NCI-H1092 treated with DMSO at 0.1 percent for 48 hours (cell line): Measurements from ENCODE around the gene ZNF322.
"Not testable (repeated sequence)": the region's sequence is repeated elsewhere in the genome, so short reads cannot be mapped to it uniquely, and the experiment has no call there.

Experiments
- DNase-seq: peaks from one replicate; lab custom pipeline; 2025; lab: John Stamatoyannopoulos, UW

Gene ZNF322

GRCh38 chr6:26659042-26659999 is at the start of gene ZNF322:
Gene ZNF322, minus strand, starts transcription at chr6:26659746. Its CDS starts 21,193 bp downstream, at chr6:26638553.
- peak; percentile 85 for DNase-seq

GRCh38 chr6:26705780-26706179 is 46.2 kb upstream of the ZNF322 start:
- not testable (repeated sequence) for DNase-seq

DNA sequence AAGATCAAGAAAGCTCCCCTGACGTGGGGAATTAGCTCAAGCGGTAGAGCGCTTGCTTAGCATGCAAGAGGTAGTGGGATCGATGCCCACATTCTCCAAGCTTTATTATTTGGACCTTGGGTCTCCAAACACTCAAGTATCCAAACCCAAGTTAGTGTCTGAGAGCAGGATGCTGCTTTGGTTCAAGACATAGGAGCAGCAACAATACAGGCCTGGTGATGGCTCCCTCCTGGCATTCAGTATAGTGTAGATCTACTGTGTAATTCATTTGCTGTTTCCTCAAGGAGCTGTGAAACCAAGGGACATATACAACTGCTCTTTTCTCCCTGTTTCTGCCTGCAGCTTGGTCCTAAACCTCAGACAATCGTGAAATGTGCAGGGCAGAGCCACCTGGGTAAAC is 45.8 kb upstream of the ZNF322 start:
- not testable (repeated sequence) for DNase-seq

- not testable (repeated sequence) for DNase-seq
Measured at GRCh38 chr6:26701023-26701747, 41.6 kb upstream of the ZNF322 start.

GRCh38 chr6:26697496-26697895 is 38.0 kb upstream of the ZNF322 start:
- not testable (repeated sequence) for DNase-seq

DNA sequence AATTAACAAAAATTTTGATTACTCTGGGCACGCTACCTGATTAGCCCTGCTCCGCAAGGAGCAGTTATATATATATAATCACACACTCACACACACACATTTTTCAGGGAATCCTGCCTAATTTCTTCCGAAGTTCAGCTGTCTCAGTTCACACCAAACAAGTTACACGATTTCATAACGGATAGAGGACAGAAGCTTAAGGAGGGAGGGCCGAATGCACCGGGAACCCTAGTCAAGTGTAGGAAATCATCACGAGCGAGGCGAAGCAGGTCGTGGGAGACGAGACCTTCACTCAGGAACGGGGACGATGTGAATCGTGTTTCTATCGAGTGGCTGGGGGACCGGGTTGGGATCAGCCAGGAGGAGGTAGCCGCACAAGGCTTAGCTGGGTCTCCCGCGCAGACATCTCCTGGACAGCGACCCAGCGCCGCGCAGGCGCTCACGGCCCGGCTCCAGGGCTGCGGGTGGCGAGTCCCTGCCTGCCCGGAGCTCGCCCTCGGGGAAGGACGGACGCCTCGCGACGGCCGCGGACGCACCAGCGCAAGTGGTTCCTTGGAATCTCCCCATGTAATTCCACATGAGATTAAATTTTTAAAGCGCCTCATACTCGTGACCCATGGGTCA is 29.9 kb upstream of the ZNF322 start:
- DNase-seq: not testable (repeated sequence)

DNA sequence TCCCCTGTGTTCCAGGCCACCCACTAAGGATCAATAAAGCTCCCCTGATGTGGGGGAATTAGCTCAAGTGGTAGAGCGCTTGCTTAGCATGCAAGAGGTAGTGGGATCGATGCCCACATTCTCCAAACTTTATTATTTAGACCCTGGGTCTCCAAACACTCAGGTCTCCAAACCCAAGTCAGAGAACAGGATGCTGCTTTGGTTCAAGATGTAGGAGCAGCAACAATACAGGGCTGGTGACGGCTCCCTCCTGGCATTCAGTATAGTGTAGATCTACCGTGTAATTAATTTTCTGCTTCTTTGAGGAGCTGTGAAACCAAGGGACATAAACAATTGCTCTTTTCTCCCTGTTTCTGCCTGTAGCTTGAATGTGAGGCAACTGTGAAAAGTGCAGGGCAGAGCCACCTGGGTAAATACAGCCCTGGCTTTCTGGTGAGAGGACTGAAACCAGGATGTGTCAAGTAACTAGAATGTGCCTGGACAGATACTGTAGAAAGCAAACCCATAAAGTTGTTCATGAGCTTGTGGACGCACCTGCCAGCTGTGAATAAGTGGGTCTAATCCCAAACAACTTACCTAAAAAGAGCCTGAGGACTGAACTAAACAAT is 23.0 kb upstream of the ZNF322 start:
- not testable (repeated sequence) for DNase-seq

DNA sequence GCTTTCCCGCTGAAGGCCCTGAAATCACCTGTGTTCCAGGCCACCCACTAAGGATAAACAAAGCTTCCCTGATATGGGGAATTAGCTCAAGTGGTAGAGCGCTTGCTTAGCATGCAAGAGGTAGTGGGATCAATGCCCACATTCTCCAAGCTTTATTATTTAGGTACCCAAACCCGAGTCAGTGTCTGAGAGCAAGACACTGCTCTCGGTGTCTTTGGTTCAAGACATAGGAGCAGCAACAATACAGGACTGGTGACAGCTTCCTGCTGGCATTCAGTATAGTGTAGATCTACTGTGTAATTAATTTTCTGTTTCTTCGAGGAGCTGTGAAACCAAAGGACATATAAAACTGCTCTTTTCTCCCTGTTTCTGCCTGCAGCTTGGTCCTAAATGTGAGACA is 13.7 kb upstream of the ZNF322 start:
- not testable (repeated sequence) for DNase-seq

DNA sequence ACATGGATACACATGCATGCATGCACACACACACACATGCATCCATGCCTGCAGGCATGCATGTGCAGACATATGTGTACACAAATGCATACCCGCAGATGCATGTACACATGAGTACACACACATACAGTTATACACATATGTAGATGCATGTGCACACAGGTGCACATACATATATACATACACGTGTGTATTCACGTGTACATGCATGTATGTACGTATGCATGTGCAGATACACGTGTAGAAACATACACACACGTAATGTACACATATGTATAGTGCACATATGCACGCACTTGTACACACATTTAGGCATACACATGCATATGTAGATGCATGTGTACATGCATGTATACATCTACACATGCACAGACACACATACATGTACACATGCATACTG is 11.0 kb upstream of the ZNF322 start:
- not testable (repeated sequence) for DNase-seq

- not testable (repeated sequence) for DNase-seq
Measured at GRCh38 chr6:26670003-26670402, 10.5 kb upstream of the ZNF322 start.

DNA sequence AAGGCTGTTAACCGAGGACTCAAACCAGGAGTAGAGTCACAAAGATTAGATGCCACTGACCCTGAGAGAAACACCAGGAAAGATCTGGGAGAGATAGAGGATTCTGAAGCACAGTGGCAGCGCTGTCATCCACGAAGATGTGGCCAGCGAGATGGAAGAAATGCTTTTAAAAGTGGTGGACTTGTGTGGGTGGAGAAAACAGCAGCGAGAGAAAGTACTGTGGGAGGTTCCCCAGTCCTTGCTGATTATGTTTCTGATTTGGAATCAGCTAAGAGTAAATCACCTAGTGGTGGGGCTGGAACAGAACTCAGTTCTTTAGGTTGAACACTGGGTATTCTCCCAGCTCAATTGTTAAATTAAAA is 435 bp upstream of the ZNF322 start:
- DNase-seq: no peak

DNA sequence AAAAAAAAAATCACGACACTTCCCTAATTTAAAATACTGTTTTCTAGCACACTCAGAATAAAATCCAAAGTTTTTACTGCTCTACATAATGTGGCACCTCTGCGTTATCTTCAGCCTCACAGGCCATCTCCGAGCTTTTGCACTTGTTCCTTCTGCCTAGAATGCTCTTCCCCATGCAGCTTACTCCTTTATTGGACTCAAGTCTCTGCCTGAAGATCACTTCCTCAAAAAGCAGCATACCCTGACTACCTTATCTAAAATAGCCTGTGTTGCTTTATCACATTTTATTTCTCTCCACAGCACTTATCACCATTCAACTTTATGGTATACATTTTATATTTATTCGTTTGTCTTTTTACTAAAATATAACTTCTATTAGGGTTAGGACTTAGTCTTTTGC is 2.3 kb downstream of the ZNF322 start:
- DNase-seq: no peak

DNA sequence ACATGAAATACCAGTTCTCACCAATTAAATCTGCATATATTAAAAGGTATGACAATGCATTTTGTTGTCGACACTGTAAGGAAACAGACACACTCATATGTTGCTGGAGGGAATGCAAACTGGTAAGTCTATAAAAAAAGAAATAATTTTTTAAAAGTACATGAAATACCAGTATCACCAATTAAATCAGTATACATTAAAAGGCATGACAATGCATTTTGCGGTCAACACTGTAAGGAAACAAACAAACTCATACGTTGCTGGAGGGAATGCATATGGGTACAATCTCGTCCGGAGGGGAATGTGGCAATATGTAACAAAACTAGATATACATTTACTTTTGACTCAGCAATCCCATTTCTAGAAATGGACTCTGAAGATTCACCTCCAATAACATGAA is 6.5 kb downstream of the ZNF322 start:
- no peak for DNase-seq

DNA sequence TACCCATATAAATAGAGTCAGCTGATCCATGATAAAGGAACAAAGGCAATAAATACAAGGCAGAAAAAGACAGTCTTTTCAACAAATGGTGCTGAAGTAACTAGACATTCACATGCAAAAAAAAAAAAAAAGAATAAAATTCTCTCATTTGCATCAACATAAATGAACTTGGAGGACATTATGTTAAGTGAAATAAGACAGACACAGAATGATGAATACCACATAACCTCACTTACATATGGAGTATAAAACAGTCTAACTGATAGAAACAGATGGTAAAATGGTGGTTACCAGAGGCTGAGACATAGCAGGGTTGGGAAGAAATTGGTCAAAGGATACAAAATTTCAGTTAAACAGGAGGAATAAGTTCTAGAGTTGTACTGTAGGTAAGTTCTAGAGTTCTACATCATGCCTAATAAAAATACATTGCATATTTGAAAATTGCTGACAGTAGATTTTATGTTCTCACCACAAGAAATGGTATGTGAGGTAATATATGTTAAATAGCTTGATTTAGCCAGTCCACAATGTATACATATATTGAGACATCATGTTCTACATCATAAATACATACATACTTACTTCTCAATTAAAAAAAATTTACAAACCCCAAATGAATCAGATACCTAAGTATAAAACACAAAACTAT is 8.3 kb downstream of the ZNF322 start:
- DNase-seq: no peak

DNA sequence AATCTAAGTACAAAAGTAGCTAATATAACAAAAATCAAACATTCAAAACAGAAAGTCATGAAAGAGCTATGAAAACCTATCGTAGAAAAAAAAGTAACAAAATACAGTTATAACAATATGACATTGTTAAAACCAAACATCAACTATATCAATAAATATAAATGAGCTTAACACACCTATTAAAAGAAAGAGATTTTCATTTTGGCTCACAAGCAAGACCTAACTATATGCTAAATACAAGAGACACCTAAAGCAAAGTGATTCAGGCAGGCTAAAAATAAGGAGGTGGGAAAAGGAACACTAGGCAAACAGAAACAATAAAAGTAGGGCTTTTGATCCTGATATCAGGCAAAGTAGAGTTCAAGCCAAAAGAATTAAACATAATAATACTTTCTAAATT is 13.5 kb downstream of the ZNF322 start:
- DNase-seq: no peak

DNA sequence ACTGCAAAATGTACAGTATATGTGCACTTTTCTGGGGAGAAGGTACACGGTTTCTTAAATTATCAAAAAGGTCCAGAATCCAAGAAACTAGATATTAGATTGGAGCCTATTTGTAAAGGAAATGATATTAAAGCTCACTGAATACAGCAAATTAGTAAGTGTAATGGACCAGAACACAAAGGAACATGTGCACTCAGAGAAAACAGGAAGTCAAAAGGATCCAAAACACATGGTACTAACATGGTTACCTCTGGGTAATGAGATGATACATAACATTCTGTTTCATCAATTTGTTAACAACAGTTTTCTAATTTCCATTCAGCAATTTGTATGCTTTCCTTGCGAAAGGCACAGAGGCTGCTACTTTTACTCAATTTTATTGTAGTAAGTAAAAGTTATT is 18.7 kb downstream of the ZNF322 start:
- no peak for DNase-seq

- DNase-seq: no peak
Measured at GRCh38 chr6:26629359-26629758, 30.2 kb downstream of the ZNF322 start.

GRCh38 chr6:26627843-26628242 is 31.7 kb downstream of the ZNF322 start:
- no peak for DNase-seq

DNA sequence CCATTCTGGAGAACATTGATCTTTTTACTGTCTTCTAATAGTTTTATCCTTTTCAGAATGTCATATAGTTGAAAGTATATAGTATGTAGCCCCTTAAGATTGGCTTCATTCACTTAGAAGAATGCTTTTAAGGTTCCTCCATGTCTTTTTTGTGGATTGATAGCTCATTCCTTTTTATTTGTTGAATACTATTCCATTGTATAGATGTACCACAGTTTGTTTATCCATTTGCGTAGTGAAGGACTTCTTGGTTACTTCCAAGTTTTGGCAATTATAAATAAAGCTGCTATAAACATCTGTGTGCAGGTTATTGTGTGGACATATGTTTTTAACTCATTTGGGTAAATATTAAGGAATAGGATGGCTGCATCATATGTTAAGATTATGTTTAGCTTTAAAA is 35.0 kb downstream of the ZNF322 start:
- DNase-seq: no peak

DNA sequence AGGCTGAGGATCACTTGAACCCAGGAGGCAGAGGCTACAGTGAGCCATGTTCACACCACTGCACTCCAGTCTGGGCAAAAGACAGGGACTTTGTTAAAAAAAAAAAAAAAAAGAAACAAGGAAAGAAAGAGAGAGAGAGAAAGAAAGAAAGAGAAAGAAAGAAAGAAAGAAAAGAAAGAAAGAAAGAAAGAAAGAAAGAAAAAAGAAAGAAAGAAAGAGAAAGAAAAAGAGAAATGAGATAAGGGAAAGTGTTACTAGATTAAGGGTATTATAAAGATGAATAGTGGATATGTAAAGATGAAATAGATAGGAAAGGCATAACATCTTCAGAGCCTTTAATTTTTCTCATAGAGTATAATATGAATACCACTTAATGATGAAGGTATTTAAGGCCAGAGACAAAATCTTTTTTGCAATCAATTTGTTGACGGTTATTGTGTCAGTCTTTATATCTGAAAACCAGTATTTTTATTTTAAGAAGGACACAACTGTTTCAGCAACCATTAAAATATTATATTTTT is 36.1 kb downstream of the ZNF322 start:
- no peak for DNase-seq
